DMS 273 (cell line): ENCODE measurements around the gene SLC43A3.
"Not testable (repeated sequence)": the region's sequence is repeated elsewhere in the genome, so short reads cannot be mapped to it uniquely, and the experiment has no call there.

Experiments used
- DNase-seq: peaks from one replicate; lab custom pipeline; 2025; ENCODE audit not compliant: unreplicated experiment; lab: John Stamatoyannopoulos, UW

The SLC43A3 gene

GRCh38 chr11:57387289-57388030 is 39.5 kb downstream of the SLC43A3 start:
- DNase-seq: peak; percentile 20

DNA sequence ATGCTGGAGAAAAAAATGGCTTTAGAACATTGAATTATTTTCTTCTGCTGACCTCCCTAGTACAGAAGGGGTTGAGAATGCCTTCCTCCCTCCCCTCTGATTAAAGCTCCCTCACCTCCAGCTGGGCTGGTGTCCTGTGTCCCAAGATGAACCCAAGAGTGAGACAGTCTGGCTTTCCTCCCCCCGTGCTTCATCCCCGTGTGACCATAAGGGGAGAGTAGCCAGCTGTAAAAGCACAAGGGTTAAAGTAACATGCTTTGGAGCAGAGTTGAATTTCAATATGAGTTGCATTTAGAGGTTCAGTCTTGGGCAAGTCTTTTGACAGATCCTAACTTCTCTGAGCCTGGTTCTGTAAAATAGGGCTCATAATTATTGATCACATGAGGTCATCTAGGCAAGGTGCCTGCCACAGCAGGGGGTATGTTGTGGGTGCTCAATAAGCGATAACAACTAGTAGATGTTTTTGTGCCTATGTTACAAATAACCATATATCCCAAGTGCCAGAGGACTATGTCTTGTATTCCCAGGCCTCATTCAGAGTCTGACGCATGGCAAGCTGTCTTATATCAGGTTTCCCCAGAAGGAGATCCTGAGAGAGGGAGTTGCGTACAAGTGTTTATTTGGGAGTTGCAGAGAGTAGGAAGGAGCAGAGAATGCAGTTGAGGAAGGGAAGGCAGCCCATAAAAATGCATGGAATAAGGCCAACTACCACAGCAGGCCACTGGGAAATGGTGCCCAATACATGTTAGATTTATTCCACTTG is 40.6 kb downstream of the SLC43A3 start:
- peak; percentile 43 for DNase-seq

DNA sequence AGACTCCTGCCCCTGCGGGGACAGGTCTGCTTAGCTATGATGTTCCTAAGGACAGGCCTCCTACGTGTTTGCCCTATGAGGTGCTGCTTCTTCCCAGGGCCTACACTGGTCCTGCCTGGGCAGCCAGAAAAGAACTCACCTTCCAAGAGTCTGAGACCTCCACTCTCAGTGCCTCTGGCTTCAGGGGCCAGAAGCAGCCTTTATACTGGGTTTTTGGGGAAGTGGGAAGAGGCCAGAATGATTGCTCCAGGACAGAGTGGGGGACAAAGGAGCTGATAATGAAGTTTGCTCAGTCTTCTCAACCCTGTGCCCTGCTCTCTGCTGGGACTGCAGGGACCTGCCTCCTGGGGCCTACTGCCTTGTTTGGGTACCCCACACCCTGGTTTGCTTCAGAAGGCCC is 45.9 kb downstream of the SLC43A3 start, which contains the start of gene PRG3:
Gene PRG3 (minus strand): TSS at position 176 of the 400 bp plus-strand sequence. CDS start 442 bp downstream, outside the sequence.
- no peak for DNase-seq

DNA sequence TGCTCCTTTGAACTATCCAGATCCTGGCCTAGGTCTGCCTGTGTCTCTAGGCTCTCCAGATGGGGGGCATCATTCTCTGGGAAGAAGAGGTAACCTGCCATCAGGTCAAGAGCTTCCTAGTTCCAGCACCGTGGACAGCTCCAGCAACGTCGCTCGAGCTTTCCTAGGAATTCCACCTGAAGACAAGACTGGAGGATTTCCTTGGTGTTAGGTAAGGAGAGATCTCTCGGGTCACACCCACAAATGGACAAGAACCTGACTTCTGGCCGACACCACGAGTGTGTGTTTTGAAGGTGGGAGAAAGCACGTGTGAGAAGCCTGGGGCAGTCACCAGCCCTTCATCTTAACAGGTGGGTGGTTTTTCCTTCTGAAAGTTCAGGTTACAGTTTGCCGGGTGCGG is 47.2 kb downstream of the SLC43A3 start:
- DNase-seq: peak; percentile 13

DNA sequence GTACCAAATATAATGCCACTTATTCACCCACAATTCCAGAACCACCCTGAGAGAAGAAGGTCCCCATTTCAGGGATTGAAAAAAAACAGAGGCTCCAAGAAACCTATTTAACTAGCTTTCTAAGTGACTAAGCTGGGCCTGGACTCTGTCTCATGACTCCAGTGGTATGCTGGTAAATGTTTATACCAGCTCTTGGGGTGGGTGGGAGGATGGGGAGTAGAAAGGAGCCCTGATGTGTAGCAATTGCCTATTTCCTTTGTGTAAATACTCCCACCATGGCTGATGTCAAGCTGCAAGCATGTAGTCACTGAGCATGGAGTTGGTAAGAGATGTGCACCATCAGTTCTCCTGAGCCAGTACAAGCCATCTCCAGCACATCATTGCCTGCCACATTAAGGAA is 48.7 kb downstream of the SLC43A3 start:
- DNase-seq: no peak

DNA sequence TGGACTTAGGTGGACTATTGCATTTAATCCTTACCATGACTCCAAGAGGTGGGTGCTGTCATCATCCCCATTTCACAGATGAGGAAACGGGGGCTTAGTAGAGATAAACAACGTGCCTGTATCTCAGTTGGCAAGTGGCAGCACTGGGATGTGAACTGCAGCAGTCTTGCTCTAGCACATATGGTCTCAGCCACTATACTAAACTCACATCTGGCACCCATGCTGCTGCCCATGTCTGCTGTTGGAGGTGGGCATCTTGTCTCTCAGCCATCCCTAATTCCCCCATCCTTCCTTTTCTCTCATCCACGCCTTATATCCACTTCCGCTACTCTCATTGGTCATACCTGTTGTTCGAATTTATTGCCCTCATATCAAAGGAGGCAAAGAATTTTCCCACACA is 49.8 kb downstream of the SLC43A3 start:
- peak; percentile 69 for DNase-seq

- DNase-seq: no peak
Measured at GRCh38 chr11:57376095-57377090, 50.5 kb downstream of the SLC43A3 start.

- DNase-seq: no peak
Measured at GRCh38 chr11:57375490-57375889, 51.4 kb downstream of the SLC43A3 start.

DNA sequence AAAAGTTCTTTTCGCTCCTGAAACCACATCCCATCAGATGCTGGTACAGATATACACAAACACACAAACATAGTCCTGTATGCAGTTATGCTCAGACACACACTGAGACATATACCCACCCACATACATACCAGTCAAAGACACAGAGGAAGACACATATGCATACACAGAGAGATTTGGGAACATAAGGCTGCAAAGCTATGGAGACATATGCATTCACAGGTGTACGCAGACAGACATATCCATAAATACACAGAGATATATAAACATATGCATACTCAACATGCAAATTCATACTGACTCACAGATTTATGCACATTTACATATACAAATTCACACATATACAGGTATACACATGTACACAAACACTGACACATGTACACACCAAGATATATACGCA is 52.0 kb downstream of the SLC43A3 start:
- no peak for DNase-seq

GRCh38 chr11:57373146-57373545 is 53.8 kb downstream of the SLC43A3 start:
- no peak for DNase-seq

DNA sequence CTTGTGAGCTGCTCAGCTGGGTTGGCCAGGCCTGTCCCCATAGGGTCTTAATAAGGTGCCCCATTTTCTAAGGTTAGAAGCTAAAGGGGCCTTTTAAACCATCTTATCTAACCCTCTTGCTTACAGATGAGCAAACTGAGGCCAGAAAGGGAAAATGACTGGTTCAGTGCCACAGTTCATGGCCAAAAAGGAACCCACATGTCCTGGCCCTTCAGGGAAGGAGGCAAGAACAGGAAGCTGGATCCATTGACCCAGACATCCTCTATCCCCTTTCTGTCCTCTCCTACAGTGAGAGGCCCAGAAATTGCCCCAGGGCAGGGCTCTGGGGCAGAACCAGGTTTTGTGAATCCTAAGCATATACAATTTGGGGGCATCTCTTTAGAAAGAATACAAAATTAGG is 56.0 kb downstream of the SLC43A3 start:
- DNase-seq: no peak

DNA sequence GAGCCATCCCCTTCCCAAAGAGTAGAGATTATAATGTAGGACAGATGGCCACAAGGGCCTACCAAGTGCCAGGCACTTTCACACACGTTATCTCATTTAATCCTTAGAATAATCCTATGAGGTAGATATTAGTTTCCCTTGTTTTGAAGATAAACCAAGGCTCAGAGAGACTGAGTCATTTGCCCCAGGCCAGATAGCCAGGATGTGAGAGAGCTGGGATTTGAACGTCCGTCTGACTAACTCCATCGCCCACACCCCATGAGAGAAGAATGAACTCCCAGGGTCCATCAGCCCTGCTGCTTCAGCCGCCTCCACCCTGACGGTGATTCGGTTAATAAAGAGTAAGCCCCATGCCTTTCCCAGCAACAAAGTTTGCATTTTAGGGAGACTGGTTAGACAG is 56.7 kb downstream of the SLC43A3 start:
- DNase-seq: no peak

- no peak for DNase-seq
Measured at GRCh38 chr11:57368845-57369232, 58.1 kb downstream of the SLC43A3 start.

- DNase-seq: no peak
Measured at GRCh38 chr11:57368106-57368844, 58.6 kb downstream of the SLC43A3 start.

- DNase-seq: no peak
Measured at GRCh38 chr11:57364851-57365660, 61.9 kb downstream of the SLC43A3 start.

- no peak for DNase-seq
Measured at GRCh38 chr11:57363131-57364080, 63.5 kb downstream of the SLC43A3 start.

GRCh38 chr11:57361926-57362325 is 65.0 kb downstream of the SLC43A3 start:
- no peak for DNase-seq

DNA sequence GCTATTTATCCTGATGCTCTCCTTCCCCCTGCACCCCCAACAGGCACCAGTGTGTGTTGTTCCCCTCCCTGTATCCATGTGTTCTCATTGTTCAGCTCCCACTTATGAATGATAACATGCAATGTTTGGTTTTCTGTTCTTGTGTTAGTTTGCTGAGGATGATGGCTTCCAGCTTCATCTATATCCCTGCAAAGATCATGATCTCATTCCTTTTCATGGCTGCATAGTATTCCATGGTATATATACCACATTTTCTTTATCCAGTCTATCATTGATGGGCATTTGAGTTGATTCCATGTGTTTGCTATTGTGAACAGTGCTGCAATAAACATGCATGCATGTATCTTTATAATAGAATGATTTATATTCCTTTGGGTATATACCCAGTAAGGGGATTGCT is 65.5 kb downstream of the SLC43A3 start:
- not testable (repeated sequence) for DNase-seq
